Stimulated activated CD4-positive, alpha-beta T cell treated with anti-CD3 and anti-CD28 coated beads, Interleukin-1b, Interleukin-23, amount 100 ng/mL, for 1 hour (primary cell): ENCODE measurements around the gene TMEM9.

Source experiments
- DNase-seq, 2 donors: peaks; one replicate each; pipeline ENCODE4 v3.0.0-alpha.2; 2020; ENCODE audit warnings: low read depth in 2 of 2

The TMEM9 gene

DNA sequence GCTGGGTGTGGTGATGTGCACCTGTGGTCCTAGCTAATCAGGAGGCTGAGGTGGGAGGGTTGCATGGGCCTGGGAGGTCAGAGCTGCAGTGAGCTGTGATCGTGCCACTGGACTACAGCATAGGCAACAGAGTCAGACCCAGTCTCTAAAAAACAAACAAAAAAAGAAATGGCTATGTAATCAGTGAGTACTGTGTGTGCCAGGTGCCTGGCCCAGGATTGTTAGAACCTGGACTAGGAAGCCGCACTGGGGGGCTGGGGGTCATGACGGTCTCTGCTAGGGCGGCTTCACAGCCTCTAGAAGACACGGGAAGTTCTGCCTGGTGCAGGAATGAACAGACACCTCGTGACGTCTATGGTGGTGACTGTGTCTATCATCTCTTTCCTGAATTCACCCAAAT lies 8.5 kb downstream of the TMEM9 start:
- DNase-seq, result no peak

- no peak for DNase-seq
Measured at GRCh38 chr1:201145132-201145531, 9.1 kb downstream of the TMEM9 start.

DNA sequence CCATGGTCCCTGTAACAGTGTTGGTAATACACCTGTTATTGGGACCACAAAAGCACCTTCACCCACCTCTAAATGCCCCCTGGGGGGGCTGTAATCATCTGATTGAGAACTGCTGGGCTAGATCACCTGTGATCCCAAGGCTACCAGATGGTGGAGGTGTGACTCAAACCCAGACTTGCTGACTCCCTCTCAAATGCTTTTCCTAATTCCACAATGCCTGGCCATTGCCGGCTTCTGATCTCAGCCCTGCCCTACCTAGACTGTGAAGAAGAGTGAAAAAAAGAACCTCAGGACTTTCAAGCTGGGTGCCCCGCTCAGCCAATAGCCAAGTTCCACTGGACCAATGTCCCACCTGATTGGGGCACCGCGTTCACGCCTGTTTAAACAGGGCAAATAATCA lies 9.6 kb downstream of the TMEM9 start:
- DNase-seq, result no peak

- DNase-seq, result no peak
Measured at GRCh38 chr1:201143726-201144635, 10.3 kb downstream of the TMEM9 start.

DNA sequence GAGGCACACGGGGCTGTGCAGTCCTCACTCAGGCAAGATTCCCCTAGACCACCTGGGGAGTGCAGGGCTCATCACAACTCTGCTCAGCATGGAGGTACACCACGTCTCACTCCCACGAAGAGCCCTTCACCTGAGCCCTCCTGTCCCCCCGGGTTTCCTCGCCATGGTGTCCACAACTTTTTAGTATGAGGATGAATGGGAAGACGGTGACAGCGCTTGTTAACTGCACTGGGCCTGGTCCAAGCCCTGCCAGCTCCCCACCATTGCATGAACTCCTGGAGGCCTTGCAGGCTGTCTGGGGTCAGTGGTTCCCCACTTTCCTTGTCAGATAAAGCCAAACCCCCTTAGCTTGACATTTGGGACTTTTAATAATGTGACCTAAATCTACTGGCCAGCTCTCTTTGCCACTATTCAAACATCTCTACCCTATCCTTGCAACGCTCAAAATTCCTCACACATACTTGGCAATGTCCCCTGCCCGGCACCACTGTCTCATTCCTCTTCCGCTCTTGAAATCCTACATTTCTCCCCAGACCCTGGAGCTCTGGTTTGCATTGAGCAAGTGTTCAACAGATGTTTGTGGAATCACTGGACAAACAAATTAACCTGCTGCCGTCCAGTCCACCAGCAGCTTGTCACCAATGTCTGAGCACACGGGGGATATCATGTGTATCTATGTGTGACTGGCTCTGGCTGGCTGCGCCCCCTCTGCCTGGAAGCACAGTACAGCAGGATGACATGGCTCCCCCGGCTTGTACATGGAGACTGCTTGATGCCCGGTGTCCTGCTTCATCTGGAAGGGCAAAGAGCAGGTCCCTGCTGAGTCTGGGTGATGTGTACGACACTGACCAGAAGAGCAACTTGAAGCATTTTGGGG lies 11.2 kb downstream of the TMEM9 start:
- DNase-seq, result no peak

- no peak for DNase-seq
Measured at GRCh38 chr1:201142011-201142848, 12.0 kb downstream of the TMEM9 start.

- DNase-seq, result no peak
Measured at GRCh38 chr1:201141418-201141817, 12.9 kb downstream of the TMEM9 start.

DNA sequence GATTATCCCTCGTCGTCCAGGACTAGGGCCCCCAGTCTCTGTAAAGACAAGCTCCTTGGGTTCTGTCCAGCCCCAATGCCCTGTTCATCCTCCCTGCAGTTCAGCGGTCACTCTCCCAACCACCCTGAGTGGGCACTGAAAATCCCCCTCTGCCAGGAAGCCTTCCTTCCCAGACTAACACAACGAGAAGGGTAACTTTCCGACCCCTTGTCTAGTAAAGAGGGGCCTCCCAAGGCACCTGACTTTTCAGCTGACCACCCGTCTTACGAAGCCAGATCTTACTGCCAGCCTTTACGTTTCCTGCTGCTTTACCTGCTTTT lies 13.4 kb downstream of the TMEM9 start:
- no peak for DNase-seq

GRCh38 chr1:201140235-201140940 lies 13.9 kb downstream of the TMEM9 start:
- DNase-seq, result no peak

GRCh38 chr1:201139756-201140155 lies 14.5 kb downstream of the TMEM9 start:
- no peak for DNase-seq

- DNase-seq, result no peak
Measured at GRCh38 chr1:201139306-201139705, 15.0 kb downstream of the TMEM9 start.

DNA sequence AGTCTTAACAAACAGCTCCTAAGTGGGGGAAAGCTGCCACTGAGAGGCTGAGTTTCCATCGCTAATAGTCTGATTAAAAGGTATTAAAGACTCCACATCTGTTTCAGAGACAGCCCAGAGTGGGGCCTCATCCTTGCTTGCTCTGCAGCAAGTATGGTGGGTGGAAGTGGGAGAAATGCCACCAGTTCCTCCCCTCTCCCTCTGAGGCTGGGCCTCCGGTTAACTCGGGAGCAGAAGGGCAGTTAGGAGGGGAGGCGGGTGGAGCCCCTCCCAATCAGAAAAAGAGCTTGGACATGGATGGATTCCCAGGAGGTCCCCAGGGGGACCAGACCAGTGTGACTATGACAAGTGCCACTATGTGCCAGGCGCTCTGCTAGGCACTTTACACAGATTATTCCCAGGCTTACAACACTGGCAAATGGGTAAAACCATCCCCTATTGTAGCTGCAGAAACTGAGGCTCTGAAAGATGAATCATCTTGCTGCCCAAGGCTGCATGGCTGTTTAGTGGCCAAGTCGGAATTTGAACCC lies 15.9 kb downstream of the TMEM9 start:
- no peak for DNase-seq

GRCh38 chr1:201137579-201138310 lies 16.5 kb downstream of the TMEM9 start:
- DNase-seq, result no peak

- DNase-seq, result no peak
Measured at GRCh38 chr1:201137024-201137392, 17.3 kb downstream of the TMEM9 start.

DNA sequence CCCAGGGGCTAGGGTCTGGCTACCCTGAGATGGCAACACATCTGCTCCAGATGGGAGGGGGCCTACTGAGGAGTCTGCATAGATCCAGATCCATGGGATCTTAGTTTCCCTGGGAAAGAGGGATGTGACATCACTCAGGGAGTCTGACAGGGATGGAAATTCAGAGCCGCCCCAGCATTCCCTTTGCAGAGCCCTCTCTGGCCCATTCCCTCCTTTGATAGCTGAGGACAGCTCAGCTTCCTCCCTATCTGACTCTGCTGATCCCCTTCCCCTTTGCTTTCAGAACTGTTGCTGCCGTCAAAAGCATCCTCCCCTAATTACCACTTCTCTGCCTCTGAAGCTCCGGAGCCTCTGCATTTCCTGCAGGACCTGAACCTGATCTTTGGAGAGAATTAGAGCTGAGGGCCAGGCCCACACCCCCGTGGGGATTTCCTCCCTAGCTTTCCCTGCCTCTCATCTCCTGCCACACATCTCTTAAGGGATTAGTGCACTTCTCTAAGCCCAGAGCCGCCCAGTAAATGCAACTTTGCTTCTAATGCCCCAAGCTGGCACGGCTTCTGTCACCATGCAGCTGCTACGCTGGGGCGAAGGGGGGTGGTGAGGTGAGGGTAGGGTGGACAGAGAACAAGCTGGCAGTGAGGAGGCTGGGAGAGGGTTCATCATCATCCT lies 17.8 kb downstream of the TMEM9 start:
- DNase-seq, result no peak

GRCh38 chr1:201134405-201134804 lies 19.9 kb downstream of the TMEM9 start:
- DNase-seq, result no peak

DNA sequence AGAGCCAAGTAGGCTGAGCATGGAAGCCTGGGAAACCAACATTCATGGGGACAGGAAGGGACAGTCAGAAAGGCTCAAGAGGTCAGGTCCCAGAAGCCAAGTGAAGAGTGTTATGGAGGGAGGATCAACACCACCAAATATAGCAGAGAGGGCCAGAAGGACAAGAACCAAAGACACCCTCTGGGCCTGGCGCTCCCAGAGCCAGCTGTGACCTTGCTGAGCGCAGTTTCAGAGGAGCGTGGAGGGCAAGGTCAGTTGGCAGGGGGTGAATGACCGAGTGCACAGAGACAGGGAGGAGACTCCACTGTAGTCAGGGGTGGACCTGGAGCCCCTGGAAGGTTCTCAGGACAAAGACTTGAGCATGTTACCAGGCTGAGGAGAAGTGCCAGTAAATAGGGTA lies 22.9 kb downstream of the TMEM9 start:
- no peak for DNase-seq

GRCh38 chr1:201128962-201129361 lies 25.3 kb downstream of the TMEM9 start:
- no peak for DNase-seq

DNA sequence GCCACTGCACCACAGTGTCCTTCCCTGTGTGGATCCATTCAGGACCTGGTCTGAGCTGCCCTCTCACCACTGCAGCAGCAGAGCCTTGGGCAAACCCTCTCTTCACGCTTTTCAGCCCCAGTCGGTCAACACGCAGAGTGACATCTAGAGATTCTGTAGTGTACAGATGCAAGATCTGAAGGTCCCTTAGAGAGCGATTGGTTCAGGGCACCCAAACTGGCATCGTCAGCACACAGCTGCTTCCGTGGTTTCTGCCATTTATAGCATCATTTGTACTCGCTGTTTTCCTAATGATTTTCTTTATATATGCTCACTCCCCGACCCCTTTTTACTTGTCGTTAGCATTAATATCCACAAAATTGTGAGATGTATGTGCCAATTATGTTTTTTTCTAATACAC lies 25.8 kb downstream of the TMEM9 start:
- no peak for DNase-seq
